Measurements from ENCODE around the gene USP40.

The USP40 gene

DNA sequence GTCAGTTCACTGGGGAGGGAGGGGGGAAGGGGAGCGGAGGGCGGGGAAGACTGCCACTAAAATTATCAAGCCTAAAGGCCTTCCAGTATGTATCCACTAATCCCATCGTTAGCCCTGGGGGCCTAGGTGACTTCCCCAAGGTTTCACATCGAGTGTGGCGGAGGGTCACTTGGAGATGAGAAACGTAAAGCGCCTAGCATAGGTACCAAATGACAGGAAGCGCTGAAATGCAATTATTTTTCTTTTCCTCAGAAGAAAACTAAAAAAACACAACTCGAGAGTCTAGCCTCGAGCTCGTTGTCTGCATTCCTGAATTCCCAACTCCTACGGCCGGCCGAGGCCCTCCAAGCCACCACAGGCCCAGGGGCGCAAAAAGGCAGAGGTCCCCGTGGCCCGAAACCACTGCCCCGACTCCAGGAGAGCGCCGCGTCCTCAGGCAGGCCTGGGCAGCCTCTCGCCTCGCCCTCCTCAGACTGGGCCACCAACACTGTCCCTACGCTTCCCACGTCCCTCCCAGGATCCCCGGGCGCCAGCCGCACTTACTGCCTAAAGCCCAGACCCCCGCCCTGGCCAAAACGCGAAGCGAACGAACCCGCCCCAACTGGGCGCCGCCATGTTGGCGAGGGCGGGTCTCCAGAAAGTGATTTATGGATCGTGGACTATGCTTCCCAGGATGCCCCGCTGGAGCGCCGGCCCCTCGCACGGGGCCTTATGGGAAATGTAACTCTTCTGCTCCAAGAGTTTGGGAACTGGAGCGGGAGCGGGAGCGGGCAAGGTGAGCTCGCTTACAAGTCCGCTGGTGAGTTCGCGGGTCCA, at the start of gene USP40:
Gene USP40, minus strand, starts transcription at position 642 of the 816 bp plus-strand sequence. CDS start 1,228 bp downstream, outside the sequence.
- POLR2A ChIA-PET, result interaction anchor here (0.5 to 1.0 kb wide), 3 partner anchors 8 to 344 kb away, joined by 3 read pairs; no protein-coding TSS in a partner anchor
- CTCF ChIA-PET, result no interaction called here
- TF ChIP-seq ELF4 (IDR thresholded peaks at IDR 0.05), result no peak
- TF ChIP-seq, protein P1, sequence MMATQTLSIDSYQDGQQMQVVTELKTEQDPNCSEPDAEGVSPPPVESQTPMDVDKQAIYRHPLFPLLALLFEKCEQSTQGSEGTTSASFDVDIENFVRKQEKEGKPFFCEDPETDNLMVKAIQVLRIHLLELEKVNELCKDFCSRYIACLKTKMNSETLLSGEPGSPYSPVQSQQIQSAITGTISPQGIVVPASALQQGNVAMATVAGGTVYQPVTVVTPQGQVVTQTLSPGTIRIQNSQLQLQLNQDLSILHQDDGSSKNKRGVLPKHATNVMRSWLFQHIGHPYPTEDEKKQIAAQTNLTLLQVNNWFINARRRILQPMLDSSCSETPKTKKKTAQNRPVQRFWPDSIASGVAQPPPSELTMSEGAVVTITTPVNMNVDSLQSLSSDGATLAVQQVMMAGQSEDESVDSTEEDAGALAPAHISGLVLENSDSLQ (IDR thresholded peaks at IDR 0.05), result peak; percentile 97
- peak; percentile 20; the same call in 1 of the 2 replicates for TF ChIP-seq L3MBTL2 (conservative IDR thresholded peaks at IDR 0.05)
- DNase-seq (ENCODE audit: extremely low spot score), result peak; percentile 87

- TF ChIP-seq L3MBTL2 (conservative IDR thresholded peaks at IDR 0.05) (no peak), FOXM1 (IDR thresholded peaks at IDR 0.05; ENCODE audit: borderline replicate concordance) (no peak), LEF1 (IDR thresholded peaks at IDR 0.05; ENCODE audit: borderline replicate concordance) (no peak), FOXA1 (IDR thresholded peaks at IDR 0.05) (no peak), TARDBP (IDR thresholded peaks at IDR 0.05) (no peak), NFRKB (IDR thresholded peaks at IDR 0.05) (no peak), CTBP1 (IDR thresholded peaks at IDR 0.05; ENCODE audit: borderline replicate concordance) (no peak), SP1 (IDR thresholded peaks at IDR 0.05) (no peak), BHLHE40 (IDR thresholded peaks at IDR 0.05; ENCODE audit: borderline replicate concordance) (no peak), HDGF (IDR thresholded peaks at IDR 0.05; ENCODE audit: borderline replicate concordance) (no peak), SUZ12 (IDR thresholded peaks at IDR 0.05) (no peak), FOXK2 (IDR thresholded peaks at IDR 0.05) (no peak), ELF4 (IDR thresholded peaks at IDR 0.05) (no peak), ZNF384 (IDR thresholded peaks at IDR 0.05) (no peak)
- TF ChIP-seq, protein P1 (IDR thresholded peaks at IDR 0.05), result no peak
- no peak for DNase-seq (ENCODE audit: extremely low spot score)
- ChIA-PET CTCF (no interaction called here), POLR2A (no interaction called here)
These were observed 44.7 kb upstream of the USP40 start for GRCh38 chr2:233611284-233611683.

DNA sequence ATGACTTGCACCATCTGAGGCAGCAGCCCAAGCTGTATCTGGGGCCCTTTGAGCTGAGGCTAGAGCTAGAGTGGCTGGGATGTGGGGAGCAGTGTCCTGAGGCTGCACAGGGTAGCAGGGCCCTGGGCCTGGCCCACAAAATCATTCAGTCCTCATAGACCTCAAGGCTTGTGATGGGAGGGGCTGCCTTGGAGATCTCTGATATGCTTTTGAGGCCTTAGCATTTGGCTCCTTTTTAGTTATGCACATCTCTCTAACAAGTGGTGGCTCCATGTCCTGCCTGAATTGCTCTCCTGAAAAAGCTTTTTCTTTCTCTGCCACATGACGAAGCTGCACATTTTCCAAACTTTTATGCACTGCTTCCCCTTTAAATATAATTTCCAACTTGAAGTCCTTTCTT, 39.1 kb upstream of the USP40 start:
- POLR2A ChIA-PET, result no interaction called here
- CTCF ChIA-PET, result no interaction called here
- DNase-seq (ENCODE audit: extremely low spot score), result no peak
- TF ChIP-seq ZNF384 (IDR thresholded peaks at IDR 0.05) (no peak), FOXK2 (IDR thresholded peaks at IDR 0.05) (no peak), HDGF (IDR thresholded peaks at IDR 0.05; ENCODE audit: borderline replicate concordance) (no peak), FOXM1 (IDR thresholded peaks at IDR 0.05; ENCODE audit: borderline replicate concordance) (no peak), ELF4 (IDR thresholded peaks at IDR 0.05) (no peak), SUZ12 (IDR thresholded peaks at IDR 0.05) (no peak), TARDBP (IDR thresholded peaks at IDR 0.05) (no peak), LEF1 (IDR thresholded peaks at IDR 0.05; ENCODE audit: borderline replicate concordance) (no peak), BHLHE40 (IDR thresholded peaks at IDR 0.05; ENCODE audit: borderline replicate concordance) (no peak), FOXA1 (IDR thresholded peaks at IDR 0.05) (no peak)
- TF ChIP-seq, protein P1 (IDR thresholded peaks at IDR 0.05), result no peak

DNA sequence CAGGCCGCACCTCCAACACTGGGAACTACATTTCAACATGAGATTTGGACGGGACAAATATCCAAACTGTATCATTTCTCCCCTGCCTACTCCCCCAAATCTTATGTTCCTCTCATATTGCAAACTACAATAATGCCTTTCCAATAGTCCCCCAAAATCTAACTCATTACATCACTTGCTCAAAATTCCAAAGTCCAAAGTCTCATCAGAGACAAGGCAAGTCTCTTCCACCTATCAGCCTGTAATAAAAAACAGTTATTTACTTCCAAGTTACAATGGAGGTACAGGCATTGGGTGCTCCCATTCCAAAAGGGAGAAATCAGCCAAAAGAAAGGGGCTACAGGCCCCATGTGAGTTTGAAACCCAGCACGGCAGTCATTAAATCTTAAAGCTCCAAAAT, 38.2 kb upstream of the USP40 start:
- ChIA-PET CTCF (no interaction called here), POLR2A (no interaction called here)
- TF ChIP-seq HDGF (IDR thresholded peaks at IDR 0.05; ENCODE audit: borderline replicate concordance) (no peak), TARDBP (IDR thresholded peaks at IDR 0.05) (no peak), SUZ12 (IDR thresholded peaks at IDR 0.05) (no peak)
- DNase-seq (ENCODE audit: extremely low spot score), result no peak

- TF ChIP-seq LEF1 (IDR thresholded peaks at IDR 0.05; ENCODE audit: borderline replicate concordance), result no peak
- no peak for TF ChIP-seq ARNT (IDR thresholded peaks at IDR 0.05)
- TF ChIP-seq SUZ12 (IDR thresholded peaks at IDR 0.05), result no peak
- TF ChIP-seq SP1 (IDR thresholded peaks at IDR 0.05), result no peak
- no peak for TF ChIP-seq TARDBP (IDR thresholded peaks at IDR 0.05)
- no peak for TF ChIP-seq ELF4 (IDR thresholded peaks at IDR 0.05)
- no peak for TF ChIP-seq HDGF (IDR thresholded peaks at IDR 0.05; ENCODE audit: borderline replicate concordance)
- no peak for TF ChIP-seq CTBP1 (IDR thresholded peaks at IDR 0.05; ENCODE audit: borderline replicate concordance)
- no peak for TF ChIP-seq BHLHE40 (IDR thresholded peaks at IDR 0.05; ENCODE audit: borderline replicate concordance)
- no peak for TF ChIP-seq L3MBTL2 (conservative IDR thresholded peaks at IDR 0.05)
- TF ChIP-seq FOXM1 (IDR thresholded peaks at IDR 0.05; ENCODE audit: borderline replicate concordance), result no peak
- no peak for TF ChIP-seq FOXK2 (IDR thresholded peaks at IDR 0.05)
- no peak for TF ChIP-seq ZNF384 (IDR thresholded peaks at IDR 0.05)
- no peak for DNase-seq (ENCODE audit: extremely low spot score)
- POLR2A ChIA-PET, result no interaction called here
- CTCF ChIA-PET, result no interaction called here
These were observed 36.9 kb upstream of the USP40 start for GRCh38 chr2:233603520-233603919.

DNA sequence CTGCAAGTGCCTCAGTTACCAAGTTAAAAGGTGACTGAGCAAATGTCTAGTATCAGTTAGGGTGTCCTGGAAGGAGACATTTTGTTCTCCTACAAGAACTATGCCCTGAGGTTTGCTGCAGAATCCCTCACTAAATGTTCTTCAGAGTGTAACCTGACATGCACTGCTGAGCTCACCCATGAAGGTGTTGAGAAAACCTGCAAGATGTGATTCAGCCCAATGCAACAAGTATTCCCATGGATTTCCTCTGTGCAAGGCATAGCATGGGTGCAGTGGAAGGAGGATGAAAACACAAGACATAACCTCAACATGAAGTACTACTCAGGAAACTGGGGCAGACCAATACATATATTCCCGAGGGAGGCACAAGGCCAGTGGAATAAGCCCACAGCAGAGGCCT, 35.5 kb upstream of the USP40 start:
- POLR2A ChIA-PET, result no interaction called here
- CTCF ChIA-PET, result no interaction called here
- no peak for DNase-seq (ENCODE audit: extremely low spot score)
- TF ChIP-seq ZNF384 (IDR thresholded peaks at IDR 0.05) (no peak), SUZ12 (IDR thresholded peaks at IDR 0.05) (no peak), SP1 (IDR thresholded peaks at IDR 0.05) (no peak), FOXA1 (IDR thresholded peaks at IDR 0.05) (no peak)

DNA sequence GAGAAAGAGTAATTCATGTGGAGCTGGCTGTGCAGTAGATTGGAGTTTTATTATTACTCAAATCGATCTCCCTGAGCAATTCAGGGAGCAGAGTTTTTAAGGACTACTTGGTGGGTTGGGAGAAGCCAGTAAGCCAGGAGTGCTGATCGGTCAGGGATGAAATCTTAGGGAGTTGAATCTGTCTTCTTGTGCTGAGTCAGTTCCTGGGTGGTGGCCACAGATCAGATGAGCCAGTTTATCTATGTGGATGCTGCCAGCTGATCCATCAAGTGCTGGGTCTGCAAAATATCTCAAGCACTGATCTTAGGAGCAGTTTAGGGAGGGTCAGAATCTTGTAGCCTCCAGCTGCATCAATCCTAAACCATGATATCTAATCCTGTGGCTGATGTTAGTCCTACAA, 33.8 kb upstream of the USP40 start:
- POLR2A ChIA-PET, result no interaction called here
- CTCF ChIA-PET, result no interaction called here
- DNase-seq (ENCODE audit: extremely low spot score), result no peak
- no peak for TF ChIP-seq TARDBP (IDR thresholded peaks at IDR 0.05)
- no peak for TF ChIP-seq ZNF384 (IDR thresholded peaks at IDR 0.05)
- TF ChIP-seq SP1 (IDR thresholded peaks at IDR 0.05), result no peak
- no peak for TF ChIP-seq FOXM1 (IDR thresholded peaks at IDR 0.05; ENCODE audit: borderline replicate concordance)
- no peak for TF ChIP-seq ARNT (IDR thresholded peaks at IDR 0.05)
- no peak for TF ChIP-seq CTBP1 (IDR thresholded peaks at IDR 0.05; ENCODE audit: borderline replicate concordance)
- no peak for TF ChIP-seq FOXK2 (IDR thresholded peaks at IDR 0.05)
- no peak for TF ChIP-seq NFRKB (IDR thresholded peaks at IDR 0.05)
- TF ChIP-seq HDGF (IDR thresholded peaks at IDR 0.05; ENCODE audit: borderline replicate concordance), result no peak
- TF ChIP-seq BHLHE40 (IDR thresholded peaks at IDR 0.05; ENCODE audit: borderline replicate concordance), result no peak
- TF ChIP-seq SUZ12 (IDR thresholded peaks at IDR 0.05), result no peak
- no peak for TF ChIP-seq FOXA1 (IDR thresholded peaks at IDR 0.05)
- no peak for TF ChIP-seq L3MBTL2 (conservative IDR thresholded peaks at IDR 0.05)
- TF ChIP-seq LEF1 (IDR thresholded peaks at IDR 0.05; ENCODE audit: borderline replicate concordance), result no peak

Data from HEK293T (cell line).